H1 (cell line): Measurements from ENCODE around the gene CFAP97. TPM values are rescaled to one million over a fixed set of nuclear protein-coding genes. Genes with fewer than 3 reads are reported as not detected.

Source experiments
- CTCF ChIA-PET: fragments of 300-600 bp; sonication (Branson Sonifier 250); formaldehyde crosslinking; loops from one replicate; lab custom pipeline; 2021; ENCODE audit not compliant: partially characterized antibody; lab: Charles Lee
- POLR2A ChIA-PET: fragments of 300-600 bp; sonication (Branson Sonifier 250); formaldehyde crosslinking; loops from one replicate; lab custom pipeline; 2021; ENCODE audit warnings: inconsistent platforms; ENCODE audit not compliant: partially characterized antibody; lab: Charles Lee
- DNase-seq, 2 experiments: peaks; one replicate each; pipeline versions ENCODE4 v3.0.0 to v3.0.0-alpha.2; 2010 to 2022; ENCODE audit warnings: low spot score in 2 of 2, low read depth in 1 of 2, mixed read lengths in 1 of 2
- FAIRE-seq: peaks from 2 replicates; lab custom pipeline; 2011; peaks lifted over from hg19 to GRCh38; lab: Jason Lieb, UNC
- H2AFZ ChIP-seq: 2 replicates; pipeline ENCODE4 v1.8.1; 2012; ENCODE audit warnings: low read length, inconsistent platforms
- H2AK5ac ChIP-seq: 2 replicates; pipeline ENCODE4 v1.6.1; 2013; ENCODE audit warnings: low read depth, low read length
- H2BK120ac ChIP-seq: replicated peaks from 2 replicates; pipeline ENCODE3; 2013; ENCODE audit warnings: low read depth, low read length, inconsistent platforms
- H2BK12ac ChIP-seq: 2 replicates; pipeline ENCODE4 v1.6.1; 2013; ENCODE audit warnings: low read depth, low read length
- H2BK15ac ChIP-seq: 2 replicates; pipeline ENCODE4 v1.6.1; 2013; ENCODE audit warnings: low read length
- H2BK20ac ChIP-seq: 2 replicates; pipeline ENCODE4 v1.6.1; 2013; ENCODE audit warnings: low read length
- H2BK5ac ChIP-seq: 2 replicates; pipeline ENCODE4 v1.6.1; 2013; ENCODE audit warnings: low read depth, low read length
- H3K14ac ChIP-seq: 2 replicates; pipeline ENCODE4 v1.6.1; 2013; ENCODE audit warnings: inconsistent platforms; ENCODE audit not compliant: insufficient read length
- H3K18ac ChIP-seq: 2 replicates; pipeline ENCODE4 v1.6.1; 2013; ENCODE audit warnings: low read length; ENCODE audit errors: extremely low read depth
- H3K23ac ChIP-seq: 2 replicates; pipeline ENCODE4 v1.6.1; 2013; ENCODE audit warnings: inconsistent platforms; ENCODE audit not compliant: insufficient read length
- H3K23me2 ChIP-seq: 2 replicates; pipeline ENCODE4 v1.6.1; 2013; ENCODE audit warnings: low read depth, low read length
- H3K27ac ChIP-seq: 2 replicates; pipeline ENCODE4 v1.6.1; 2011; ENCODE audit warnings: low read depth, low read length, inconsistent platforms
- H3K27me3 ChIP-seq, 4 experiments: replicated peaks in 1 of 4; 1 replicate in 1 of 4; 2 replicates in 3 of 4; pipeline versions ENCODE4 v1.6.1 to v1.8.1; 2011 to 2013; ENCODE audit warnings: low read length in 3 of 4, mild to moderate bottlenecking in 3 of 4, inconsistent platforms in 2 of 4, mixed read lengths in 2 of 4, moderate library complexity in 1 of 4; ENCODE audit not compliant: control insufficient read depth in 3 of 4, insufficient read depth in 3 of 4; ENCODE audit errors: extremely low read depth in 1 of 4
- H3K36me3 ChIP-seq, 4 experiments: 2 replicates each; pipeline versions ENCODE4 v1.6.1 to v1.8.1; 2011 to 2013; ENCODE audit warnings: mild to moderate bottlenecking in 4 of 4, low read length in 3 of 4, moderate library complexity in 2 of 4, control low read depth in 1 of 4, inconsistent platforms in 1 of 4; ENCODE audit not compliant: insufficient read depth in 4 of 4, control insufficient read depth in 2 of 4
- H3K4ac ChIP-seq: replicated peaks from 2 replicates; pipeline ENCODE3; 2013; ENCODE audit warnings: low read length, low read depth, mixed read lengths, inconsistent platforms; ENCODE audit not compliant: insufficient read length
- H3K4me1 ChIP-seq, 4 experiments: replicated peaks in 1 of 4; 1 replicate in 1 of 4; 2 replicates in 3 of 4; pipeline versions ENCODE4 v1.6.1 to v1.8.1; 2011 to 2013; ENCODE audit warnings: low read length in 3 of 4, inconsistent platforms in 2 of 4, mixed read lengths in 1 of 4; ENCODE audit not compliant: insufficient read depth in 4 of 4, control insufficient read depth in 3 of 4
- H3K4me2 ChIP-seq, 2 experiments: 2 replicates each; pipeline versions ENCODE4 v1.6.1 to v1.8.1; 2011 to 2013; ENCODE audit warnings: low read depth in 2 of 2, low read length in 2 of 2, control low read depth in 1 of 2, inconsistent platforms in 1 of 2, mild to moderate bottlenecking in 1 of 2; ENCODE audit not compliant: insufficient read depth in 1 of 2
- H3K4me3 ChIP-seq, 4 experiments: fragments of 200-600, 300-600 bp in 1 of 4; sonication (generic), shearing (Covaris generic), sonication (Bioruptor Twin) in 1 of 4; 2 replicates each; pipeline versions ENCODE4 v1.5.1 to v1.8.1; 2011 to 2016; ENCODE audit warnings: low read length in 4 of 4, low read depth in 3 of 4, control low read depth in 2 of 4, inconsistent platforms in 2 of 4, mild to moderate bottlenecking in 2 of 4, mixed read lengths in 1 of 4, moderate library complexity in 1 of 4; ENCODE audit not compliant: insufficient read depth in 2 of 4; ENCODE audit errors: extremely low read depth in 1 of 4
- H3K56ac ChIP-seq: replicated peaks from 2 replicates; pipeline ENCODE3; 2013; ENCODE audit warnings: low read depth, mild to moderate bottlenecking, mixed read lengths, low read length, inconsistent platforms; ENCODE audit not compliant: insufficient read length
- H3K79me1 ChIP-seq: 2 replicates; pipeline ENCODE4 v1.6.1; 2013; ENCODE audit warnings: low read depth, low read length, control low read depth
- H3K79me2 ChIP-seq, 2 experiments: 2 replicates each; pipeline versions ENCODE4 v1.6.1 to v1.8.1; 2012 to 2013; ENCODE audit warnings: low read length in 2 of 2, mild to moderate bottlenecking in 2 of 2, inconsistent platforms in 1 of 2; ENCODE audit not compliant: insufficient read depth in 2 of 2, control insufficient read depth in 1 of 2
- H3K9ac ChIP-seq, 4 experiments: replicated peaks in 1 of 4; 1 replicate in 1 of 4; 2 replicates in 3 of 4; pipeline versions ENCODE4 v1.6.1 to v1.8.1; 2011 to 2013; ENCODE audit warnings: low read depth in 3 of 4, low read length in 3 of 4, control low read depth in 2 of 4, mild to moderate bottlenecking in 2 of 4, moderate library complexity in 2 of 4, inconsistent platforms in 1 of 4; ENCODE audit errors: extremely low read depth in 1 of 4
- H3K9me3 ChIP-seq, 2 experiments: 2 replicates each; pipeline versions ENCODE4 v1.6.1 to v1.8.1; 2012 to 2013; ENCODE audit warnings: mild to moderate bottlenecking in 2 of 2, moderate library complexity in 2 of 2, control low read depth in 1 of 2, inconsistent platforms in 1 of 2, low read depth in 1 of 2, low read length in 1 of 2, mixed read lengths in 1 of 2; ENCODE audit not compliant: insufficient read depth in 2 of 2
- H4K20me1 ChIP-seq, 2 experiments: replicated peaks in 1 of 2; 2 replicates each; pipeline versions ENCODE3 to v1.8.1; 2011 to 2013; ENCODE audit warnings: inconsistent platforms in 2 of 2, low read length in 2 of 2, mild to moderate bottlenecking in 1 of 2; ENCODE audit not compliant: insufficient read depth in 2 of 2, control insufficient read depth in 1 of 2
- H4K5ac ChIP-seq: 2 replicates; pipeline ENCODE4 v1.6.1; 2013; ENCODE audit warnings: low read length, low read depth, mixed read lengths, inconsistent platforms; ENCODE audit not compliant: insufficient read length
- H4K8ac ChIP-seq: 2 replicates; pipeline ENCODE4 v1.8.0; 2013; ENCODE audit warnings: mild to moderate bottlenecking, moderate library complexity, low read length, inconsistent platforms; ENCODE audit not compliant: insufficient read depth; ENCODE audit errors: extremely low read depth
- H4K91ac ChIP-seq: replicated peaks from 2 replicates; pipeline ENCODE3; 2013; ENCODE audit warnings: low read length, mixed read lengths, inconsistent platforms; ENCODE audit not compliant: insufficient read length
- CTBP2 ChIP-seq: IDR thresholded peaks from 2 replicates; pipeline ENCODE4 v1.7.0; 2011; ENCODE audit warnings: borderline replicate concordance, mild to moderate bottlenecking, moderate library complexity, mixed read lengths, low read length; ENCODE audit not compliant: insufficient read depth, insufficient read length
- JUND ChIP-seq: IDR thresholded peaks from 2 replicates; pipeline ENCODE4 v1.6.1; 2011; ENCODE audit warnings: mild to moderate bottlenecking, improper control_type of control experiment, low read length
- SIN3A ChIP-seq, 2 experiments: IDR thresholded peaks in 1 of 2; conservative IDR thresholded peaks in 1 of 2; 2 replicates each; pipeline ENCODE4 v1.6.1; 2011 to 2012; ENCODE audit warnings: low read length in 2 of 2, improper control_type of control experiment in 1 of 2, low read depth in 1 of 2, mild to moderate bottlenecking in 1 of 2
- TAF7 ChIP-seq: optimal IDR thresholded peaks from 2 replicates; pipeline ENCODE3; 2011; ENCODE audit warnings: low read depth, mild to moderate bottlenecking, inconsistent platforms, low read length, moderate library complexity, borderline replicate concordance
- WGBS, 2 experiments: shearing (Covaris generic) in 1 of 2; methylation state at CpG; one replicate each; pipeline versions ENCODE4 v1.1.6 to v1.1.7; 2013 to 2015; ENCODE audit warnings: low lambda C conversion rate in 2 of 2, mixed read lengths in 2 of 2, inconsistent platforms in 1 of 2, low coverage in 1 of 2, missing lambda C conversion rate in 1 of 2; ENCODE audit not compliant: insufficient replicate concordance in 2 of 2, insufficient coverage in 1 of 2, insufficient read length in 1 of 2; ENCODE audit errors: extremely low coverage in 1 of 2, missing lambda C conversion rate in 1 of 2; 5-methylcytosine and 5-hydroxymethylcytosine counted together
- polyA plus RNA-seq, 7 experiments: library from polyadenylated mRNA; depleted of rRNA in 3 of 7; stranded (reverse) in 5 of 7; unstranded in 2 of 7; fragments of >200 nt in 5 of 7; fragments of 200-250 nt in 2 of 7; gene quantifications; 1 replicate in 5 of 7; 2 replicates in 1 of 7; 4 replicates in 1 of 7; pipeline versions ENCODE4 v1.2.1 to v1.2.3, GENCODE V29; 2011 to 2013; ENCODE audit warnings: missing spikeins in 2 of 7, mixed read lengths in 2 of 7
- total RNA-seq: library from RNA; stranded (reverse); fragmentation: NEBNext Ultra II Directional; extraction: Animal tissue kit (Norgen Biotek cat#: 25700); gene quantifications from 2 replicates; pipeline ENCODE4 v1.2.1, GENCODE V29; 2021

CFAP97 gene
- total and polyA plus RNA-seq, 2 of the 8 experiments (the other 6 are each of a cell fraction or from before 2014, with no cell fraction given) = 9.2 to 40.4 TPM

- H2BK5ac ChIP-seq = no peak overlapping the region
- POLR2A ChIA-PET = interaction anchor here (0.8 kb wide), 1 partner anchor 27 kb away, joined by 4 read pairs; no protein-coding TSS in a partner anchor
- DNase-seq (no peak), FAIRE-seq (no peak)
- no peak overlapping the region for H4K8ac ChIP-seq
- H3K23me2 ChIP-seq = no peaks in the 10 kb centered on the region
- H3K4ac ChIP-seq = no peak overlapping the region
- CTCF ChIA-PET = interaction anchor here (0.6 to 7.8 kb wide), 8 partner anchors 12 to 157 kb away, joined by 3 to 55 read pairs (median 3); no protein-coding TSS in a partner anchor
- no peak overlapping the region for H2BK20ac ChIP-seq
- no peak overlapping the region for H3K18ac ChIP-seq
- H3K4me1 ChIP-seq = peaks cover 0 to 2% (median 0%) of the 10 kb centered on the region in 4 experiments; a peak in 1 of 7 replicates
- no peaks in the 10 kb centered on the region for H3K36me3 ChIP-seq
- H3K56ac ChIP-seq = no peak overlapping the region
- no peak overlapping the region for H2BK120ac ChIP-seq
- no peak overlapping the region for H3K4me2 ChIP-seq
- peaks cover 3% of the 10 kb centered on the region for H3K79me1 ChIP-seq
- H2BK12ac ChIP-seq = no peak overlapping the region
- no peak overlapping the region for H3K9ac ChIP-seq
- no peak overlapping the region for H2AFZ ChIP-seq
- no peak overlapping the region for H3K4me3 ChIP-seq
- H4K20me1 ChIP-seq = no peaks in the 10 kb centered on the region
- H3K27me3 ChIP-seq = no peaks in the 10 kb centered on the region
- H4K5ac ChIP-seq = no peak overlapping the region
- H2BK15ac ChIP-seq = no peak overlapping the region
- H3K9me3 ChIP-seq = no peaks in the 10 kb centered on the region
- WGBS, 2 experiments = 92% methylated on average over 2 of the region's 2 CpGs; no CpG with 5 or more reads in 1 of the 2 experiments
- no peak overlapping the region for H2AK5ac ChIP-seq
- H3K79me2 ChIP-seq = peaks cover 0 to 26% of the 10 kb centered on the region in 2 experiments; a peak in 3 of 4 replicates
- no peak overlapping the region for H4K91ac ChIP-seq
- no peak overlapping the region for H3K27ac ChIP-seq
- no peak overlapping the region for H3K14ac ChIP-seq
- no peak overlapping the region for H3K23ac ChIP-seq
- no peak for TF ChIP-seq CTBP2
- TF ChIP-seq TAF7 = no peak
- TF ChIP-seq JUND = no peak
- TF ChIP-seq SIN3A (conservative IDR thresholded peaks at IDR 0.05 in 1 of 2, IDR thresholded peaks at IDR 0.05 in 1 of 2; ENCODE audit: low read depth in 1 of 2, low read length in 2 of 2) = no peak
Observed at GRCh38 chr4:185196437-185196836, 7.4 kb downstream of the CFAP97 start.
